SK-N-SH (cell line): ENCODE data around the gene F8.

Source experiments
- CTCF ChIP-seq: fragments of 200-600 bp; sonication (generic); IDR thresholded peaks from 2 replicates; pipeline ENCODE4 v1.6.1; 2017; ENCODE audit warnings: antibody characterized with exemption, mild to moderate bottlenecking, moderate library complexity
- POLR2AphosphoS5 ChIP-seq: IDR thresholded peaks from 2 replicates; pipeline ENCODE4 v1.6.1; 2012; ENCODE audit warnings: low read depth, low read length
- RCOR1 ChIP-seq: fragments of 150-350 bp; IDR thresholded peaks from 2 replicates; pipeline ENCODE4 v1.6.1; 2017; ENCODE audit warnings: antibody characterized with exemption, low read length
- REST ChIP-seq: IDR thresholded peaks from 2 replicates; pipeline ENCODE4 v1.6.1; 2012; ENCODE audit warnings: mild to moderate bottlenecking, low read depth, low read length, moderate library complexity

GRCh38 chrX:155022585-155022984 lies at the start of gene F8:
- no peak for TF ChIP-seq RCOR1
- no peak for TF ChIP-seq CTCF
- TF ChIP-seq REST = no peak
- no peak for TF ChIP-seq POLR2AphosphoS5
